ENCODE data around the gene APLP1.
A peak's percentile ranks its signal among the peaks of the same experiment; 100 is the strongest.
"Not testable (repeated sequence)": the region's sequence is repeated elsewhere in the genome, so short reads cannot be mapped to it uniquely, and the experiment has no call there.

The APLP1 gene

GRCh38 chr19:35868172-35868822 is at the start of gene APLP1:
TSS of gene APLP1 (plus strand) at chr19:35868574. CDS start at chr19:35868637, 63 bp downstream.
- peak; percentile 76 for DNase-seq

GRCh38 chr19:35822579-35822978 is 45.8 kb upstream of the APLP1 start:
- no peak for DNase-seq

- DNase-seq, result no peak
These were observed 44.2 kb upstream of the APLP1 start for GRCh38 chr19:35824150-35824549.

- peak; percentile 70 for DNase-seq
These were observed 39.6 kb upstream of the APLP1 start for GRCh38 chr19:35828692-35829301.

GRCh38 chr19:35830986-35831385 is 37.4 kb upstream of the APLP1 start:
- no peak for DNase-seq

- no peak for DNase-seq
These were observed 36.3 kb upstream of the APLP1 start for GRCh38 chr19:35832054-35832453.

GRCh38 chr19:35833972-35834371 is 34.4 kb upstream of the APLP1 start:
- no peak for DNase-seq

GRCh38 chr19:35836096-35836495 is 32.3 kb upstream of the APLP1 start:
- not testable (repeated sequence) for DNase-seq

- DNase-seq, result no peak
These were observed 26.3 kb upstream of the APLP1 start for GRCh38 chr19:35841961-35842595.

- DNase-seq, result no peak
These were observed 25.6 kb upstream of the APLP1 start for GRCh38 chr19:35842666-35843272.

GRCh38 chr19:35843676-35844481 is 24.5 kb upstream of the APLP1 start:
- DNase-seq, result peak; percentile 21

GRCh38 chr19:35844482-35845214 is 23.7 kb upstream of the APLP1 start:
- DNase-seq, result no peak

GRCh38 chr19:35845215-35846037 is 22.9 kb upstream of the APLP1 start:
- peak; percentile 22 for DNase-seq

- peak; percentile 20 for DNase-seq
These were observed 22.2 kb upstream of the APLP1 start for GRCh38 chr19:35846038-35846668.

- DNase-seq, result no peak
These were observed 20.5 kb upstream of the APLP1 start for GRCh38 chr19:35847911-35848310.

GRCh38 chr19:35848486-35848885 is 19.9 kb upstream of the APLP1 start:
- DNase-seq, result no peak

GRCh38 chr19:35848919-35849505 is 19.4 kb upstream of the APLP1 start:
- DNase-seq, result no peak

GRCh38 chr19:35851213-35852028 is 17.0 kb upstream of the APLP1 start:
- DNase-seq, result peak; percentile 22

- no peak for DNase-seq
These were observed 16.2 kb upstream of the APLP1 start, which contains the start of gene NPHS1 for GRCh38 chr19:35852029-35852780. TSS of gene NPHS1 (minus strand) at chr19:35852504. CDS start at chr19:35851837, 667 bp downstream.
